Measurements from ENCODE around the gene PRMT7.

PRMT7 gene

DNA sequence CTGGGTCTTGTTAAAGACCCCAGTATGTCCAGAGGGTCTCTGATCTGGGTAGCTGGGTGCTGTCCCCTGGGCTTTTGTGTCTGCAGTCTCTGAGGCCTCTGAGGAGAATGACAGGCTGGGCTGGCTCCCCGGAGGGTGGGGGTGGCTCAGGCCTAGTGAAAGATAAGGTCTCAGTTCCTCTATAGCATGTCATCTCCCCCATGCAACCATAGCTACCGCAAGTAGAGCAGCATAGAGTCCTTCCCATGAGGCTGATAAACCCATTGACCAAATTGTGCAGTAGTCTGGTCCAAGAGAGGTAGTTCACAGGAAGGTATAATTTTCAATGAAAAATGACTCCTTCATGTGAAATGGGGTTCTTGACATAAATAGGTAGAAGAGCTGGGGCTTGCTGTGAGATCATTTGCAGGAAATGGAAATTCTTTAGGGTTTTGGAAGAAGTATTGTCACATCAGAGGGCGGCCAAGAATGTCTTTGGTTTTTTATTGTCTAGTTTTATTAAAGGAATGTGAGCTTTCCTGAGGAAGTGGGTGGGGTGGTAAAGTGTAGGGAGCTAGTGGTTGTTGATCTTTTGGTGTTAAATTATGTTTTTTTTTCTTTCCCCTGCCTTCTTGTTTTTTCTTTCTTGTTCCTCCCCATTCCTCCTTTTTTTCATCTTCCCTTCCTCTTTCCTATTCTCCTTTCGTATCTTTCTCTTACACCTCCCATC lies 21.0 kb upstream of the PRMT7 start:
- peak; percentile 69 for DNase-seq (ENCODE audit: low read depth)
- no peak for TF ChIP-seq CTCF (conservative IDR thresholded peaks at IDR 0.05; ENCODE audit: low read length)
- H3K4me3 ChIP-seq (ENCODE audit: low read length), result no peak overlapping the region

- no peak overlapping the region for H3K4me3 ChIP-seq (ENCODE audit: low read length)
- no peak for DNase-seq (ENCODE audit: low read depth)
- TF ChIP-seq CTCF (conservative IDR thresholded peaks at IDR 0.05; ENCODE audit: low read length), result no peak
Observed at GRCh38 chr16:68290450-68290849, 20.4 kb upstream of the PRMT7 start.

DNA sequence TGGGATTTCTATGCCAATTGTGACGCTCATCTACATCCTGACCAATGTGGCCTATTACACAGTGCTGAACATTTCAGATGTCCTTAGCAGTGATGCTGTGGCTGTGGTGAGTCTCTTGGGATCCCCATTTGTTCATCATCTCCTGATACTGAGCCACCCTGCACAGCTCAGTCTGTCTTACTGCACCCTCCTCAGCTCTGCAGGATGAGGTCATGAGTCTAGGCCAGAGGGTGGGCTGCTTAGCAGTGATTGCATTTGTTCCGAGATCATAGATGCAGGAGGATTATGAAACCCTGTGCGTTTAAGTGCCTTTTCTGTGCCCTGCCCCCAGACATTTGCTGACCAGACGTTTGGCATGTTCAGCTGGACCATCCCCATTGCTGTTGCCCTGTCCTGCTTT lies 19.6 kb upstream of the PRMT7 start:
- TF ChIP-seq CTCF (conservative IDR thresholded peaks at IDR 0.05; ENCODE audit: low read length), result no peak
- no peak for DNase-seq (ENCODE audit: low read depth)
- no peak overlapping the region for H3K4me3 ChIP-seq (ENCODE audit: low read length)

DNA sequence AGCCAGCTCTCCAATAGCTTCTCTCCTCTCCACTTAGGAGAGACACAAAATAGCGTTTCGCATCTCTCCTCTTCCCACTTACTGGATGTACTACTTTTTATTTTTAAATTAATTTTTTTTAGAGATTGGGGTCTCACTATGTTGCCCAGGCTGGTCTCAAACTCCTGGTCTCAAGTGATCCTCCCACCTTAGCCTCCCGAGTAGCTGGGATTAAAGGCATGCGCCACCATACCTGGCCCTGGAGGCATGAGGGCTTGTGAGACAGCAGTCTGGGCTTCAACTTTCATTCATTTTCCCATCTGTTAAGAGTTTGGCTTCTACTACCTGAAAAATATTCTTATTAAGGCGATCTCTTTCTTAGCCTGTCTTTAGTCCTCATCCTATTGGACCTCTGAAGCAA lies 18.4 kb upstream of the PRMT7 start:
- no peak for DNase-seq (ENCODE audit: low read depth)
- no peak for TF ChIP-seq CTCF (conservative IDR thresholded peaks at IDR 0.05; ENCODE audit: low read length)
- H3K4me3 ChIP-seq (ENCODE audit: low read length), result no peak overlapping the region

DNA sequence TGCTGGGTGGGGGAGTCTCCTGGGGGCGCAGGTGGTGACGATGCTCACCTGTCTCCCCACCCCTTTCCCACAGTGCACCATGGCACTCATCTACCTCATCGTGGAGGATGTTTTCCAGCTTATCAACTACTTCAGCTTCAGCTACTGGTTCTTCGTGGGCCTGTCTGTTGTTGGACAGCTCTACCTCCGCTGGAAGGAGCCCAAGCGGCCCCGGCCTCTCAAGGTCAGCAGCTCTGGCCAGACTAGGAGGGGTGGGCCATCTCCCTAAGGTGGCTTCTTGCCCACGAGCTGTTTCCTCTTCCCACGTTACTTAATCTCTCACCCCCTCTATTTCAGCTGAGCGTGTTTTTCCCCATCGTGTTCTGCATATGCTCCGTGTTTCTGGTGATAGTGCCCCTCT lies 14.5 kb upstream of the PRMT7 start:
- no peak overlapping the region for H3K4me3 ChIP-seq (ENCODE audit: low read length)
- no peak for DNase-seq (ENCODE audit: low read depth)
- TF ChIP-seq CTCF (conservative IDR thresholded peaks at IDR 0.05; ENCODE audit: low read length), result no peak

DNA sequence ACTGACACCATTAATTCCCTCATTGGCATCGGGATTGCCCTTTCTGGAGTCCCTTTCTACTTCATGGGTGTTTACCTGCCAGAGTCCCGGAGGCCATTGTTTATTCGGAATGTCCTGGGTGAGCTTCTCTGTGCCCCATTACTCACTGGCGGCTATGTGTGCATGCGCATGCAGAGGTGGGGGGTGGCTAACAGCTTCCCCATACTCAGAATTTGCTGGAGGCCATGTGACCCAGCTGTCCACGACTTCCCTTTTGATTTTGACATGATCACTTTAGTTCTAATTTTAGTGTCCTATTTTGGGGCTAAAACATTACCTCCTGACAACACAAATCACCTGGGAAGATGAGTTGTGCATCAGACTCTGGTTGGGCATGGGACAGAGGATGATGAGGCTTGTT lies 14.1 kb upstream of the PRMT7 start:
- no peak overlapping the region for H3K4me3 ChIP-seq (ENCODE audit: low read length)
- DNase-seq (ENCODE audit: low read depth), result no peak
- TF ChIP-seq CTCF (conservative IDR thresholded peaks at IDR 0.05; ENCODE audit: low read length), result no peak

DNA sequence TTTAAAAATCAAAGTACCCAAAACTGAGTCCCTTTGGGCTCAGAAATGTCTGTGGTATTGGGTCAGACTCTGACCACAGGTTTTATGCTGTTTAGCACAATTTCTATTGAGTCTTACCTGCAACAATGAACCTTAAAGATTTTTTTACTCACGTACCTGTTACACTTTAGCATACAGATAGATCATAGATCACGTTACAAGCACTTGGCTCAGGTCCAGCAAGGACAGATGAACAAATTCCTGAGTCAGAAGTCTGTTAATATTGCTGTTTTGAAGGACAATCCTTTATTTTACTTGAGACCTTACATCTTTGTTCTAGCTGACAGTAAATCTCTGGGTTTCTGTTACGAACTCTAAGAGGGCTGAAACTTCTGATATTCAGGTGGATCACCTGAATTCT lies 12.9 kb upstream of the PRMT7 start:
- H3K4me3 ChIP-seq (ENCODE audit: low read length), result no peak overlapping the region
- DNase-seq (ENCODE audit: low read depth), result no peak
- no peak for TF ChIP-seq CTCF (conservative IDR thresholded peaks at IDR 0.05; ENCODE audit: low read length)
